MG63 (cell line): ENCODE results near the gene EIF4A2. TPM values are rescaled to one million over a fixed set of nuclear protein-coding genes. Genes with fewer than 3 reads are reported as not detected.
"Not testable (repeated sequence)": the region's sequence is repeated elsewhere in the genome, so short reads cannot be mapped to it uniquely, and the experiment has no call there.

Source experiments
- DNase-seq: peaks from one replicate; pipeline ENCODE4 v3.0.0-alpha.2; 2020
- H3K27me3 ChIP-seq: fragments of 250-450 bp; sonication (Bioruptor Pico); 2 replicates; pipeline ENCODE4 v1.5.1; 2020; ENCODE audit warnings: mild to moderate bottlenecking, moderate library complexity
- H3K36me3 ChIP-seq: fragments of 250-450 bp; sonication (Bioruptor Pico); 2 replicates; pipeline ENCODE4 v1.5.1; 2020; ENCODE audit warnings: mild to moderate bottlenecking, moderate library complexity
- H3K4me3 ChIP-seq: fragments of 250-450 bp; sonication (Bioruptor Pico); 2 replicates; pipeline ENCODE4 v1.5.1; 2020; ENCODE audit warnings: mild to moderate bottlenecking, moderate library complexity
- H3K9me3 ChIP-seq: fragments of 250-450 bp; sonication (Bioruptor Pico); 2 replicates; pipeline ENCODE4 v1.5.1; 2020; ENCODE audit warnings: mild to moderate bottlenecking, moderate library complexity
- total RNA-seq: library from RNA; depleted of rRNA; stranded (reverse); fragments of >200 nt; shearing (Covaris generic); gene quantifications from 2 replicates; pipeline ENCODE4 v1.2.3, GENCODE V29; 2014; ENCODE audit warnings: low replicate concordance

Gene EIF4A2
- total RNA-seq, 1 experiment from 2014 or later: 340 TPM

GRCh38 chr3:186806089-186807055, 23.0 kb downstream of the EIF4A2 start, which contains the start of gene RFC4:
Gene RFC4, minus strand, starts transcription at chr3:186806482. Its CDS starts 1,769 bp downstream, at chr3:186804713.
- DNase-seq: peak; percentile 88
- no peaks in the 10 kb centered on the region for H3K9me3 ChIP-seq
- peaks cover 29% of the 10 kb centered on the region for H3K36me3 ChIP-seq
- H3K27me3 ChIP-seq: no peaks in the 10 kb centered on the region
- H3K4me3 ChIP-seq: peak within 1 kb of the TSS; percentile 86

- peak overlapping the region; percentile 86 for H3K4me3 ChIP-seq
- peaks cover 29% of the 10 kb centered on the region for H3K36me3 ChIP-seq
- DNase-seq: no peak
- H3K9me3 ChIP-seq: no peaks in the 10 kb centered on the region
- no peaks in the 10 kb centered on the region for H3K27me3 ChIP-seq
These were observed 23.9 kb downstream of the EIF4A2 start for GRCh38 chr3:186807231-186807630.

- Histone ChIP-seq H3K27me3 (no peaks in the 10 kb centered on the region), H3K4me3 (no peak overlapping the region), H3K9me3 (no peaks in the 10 kb centered on the region), H3K36me3 (no peaks in the 10 kb centered on the region; the same call in 1 of the 2 replicates)
- no peak for DNase-seq
These were observed 27.1 kb downstream of the EIF4A2 start for GRCh38 chr3:186810336-186810996.

- H3K9me3 ChIP-seq, DNase-seq, H3K4me3 ChIP-seq, H3K27me3 ChIP-seq, H3K36me3 ChIP-seq: not testable (repeated sequence)
These were observed 27.9 kb downstream of the EIF4A2 start for GRCh38 chr3:186811313-186811712.

GRCh38 chr3:186814100-186814499, 30.7 kb downstream of the EIF4A2 start:
- Histone ChIP-seq H3K27me3 (no peaks in the 10 kb centered on the region), H3K4me3 (no peak overlapping the region), H3K36me3 (no peaks in the 10 kb centered on the region), H3K9me3 (no peaks in the 10 kb centered on the region)
- no peak for DNase-seq

- DNase-seq: peak; percentile 48
- H3K9me3 ChIP-seq: no peaks in the 10 kb centered on the region
- no peaks in the 10 kb centered on the region for H3K36me3 ChIP-seq
These were observed 32.1 kb downstream of the EIF4A2 start for GRCh38 chr3:186815435-186815834.

GRCh38 chr3:186818516-186818915, 35.1 kb downstream of the EIF4A2 start:
- no peaks in the 10 kb centered on the region for H3K9me3 ChIP-seq
- no peak for DNase-seq
- no peak overlapping the region for H3K4me3 ChIP-seq
- no peaks in the 10 kb centered on the region for H3K27me3 ChIP-seq
- no peaks in the 10 kb centered on the region for H3K36me3 ChIP-seq

More at GRCh38 chr3:186815435-186815834, 32.1 kb downstream of the EIF4A2 start:
- Histone ChIP-seq H3K27me3 (no peaks in the 10 kb centered on the region), H3K4me3 (no peak overlapping the region)

- no peak for DNase-seq
- Histone ChIP-seq H3K4me3 (no peak overlapping the region), H3K36me3 (no peaks in the 10 kb centered on the region), H3K27me3 (no peaks in the 10 kb centered on the region), H3K9me3 (no peaks in the 10 kb centered on the region)
These were observed 35.6 kb downstream of the EIF4A2 start for GRCh38 chr3:186818956-186819355.

- Histone ChIP-seq H3K27me3 (no peaks in the 10 kb centered on the region), H3K4me3 (peak overlapping the region; percentile 14), H3K9me3 (no peaks in the 10 kb centered on the region), H3K36me3 (no peaks in the 10 kb centered on the region)
- DNase-seq: peak; percentile 74
These were observed 38.3 kb downstream of the EIF4A2 start for GRCh38 chr3:186821429-186822387.

- DNase-seq, H3K4me3 ChIP-seq, H3K36me3 ChIP-seq, H3K9me3 ChIP-seq, H3K27me3 ChIP-seq: not testable (repeated sequence)
These were observed 39.0 kb downstream of the EIF4A2 start for GRCh38 chr3:186822388-186822759.

GRCh38 chr3:186823386-186823785, 40.0 kb downstream of the EIF4A2 start:
- Histone ChIP-seq H3K9me3 (no peaks in the 10 kb centered on the region), H3K36me3 (no peaks in the 10 kb centered on the region), H3K4me3 (no peak overlapping the region), H3K27me3 (peaks cover 9% of the 10 kb centered on the region)
- peak; percentile 21 for DNase-seq

GRCh38 chr3:186824430-186825139, 41.2 kb downstream of the EIF4A2 start:
- DNase-seq: no peak
- Histone ChIP-seq H3K36me3 (no peaks in the 10 kb centered on the region), H3K27me3 (peaks cover 18% of the 10 kb centered on the region), H3K9me3 (no peaks in the 10 kb centered on the region), H3K4me3 (no peak overlapping the region)

- DNase-seq: no peak
- peaks cover 26% of the 10 kb centered on the region for H3K27me3 ChIP-seq
- no peaks in the 10 kb centered on the region for H3K36me3 ChIP-seq
- H3K9me3 ChIP-seq: no peaks in the 10 kb centered on the region
- H3K4me3 ChIP-seq: no peak overlapping the region
These were observed 42.0 kb downstream of the EIF4A2 start for GRCh38 chr3:186825294-186825821.

GRCh38 chr3:186825872-186826409, 42.6 kb downstream of the EIF4A2 start:
- no peak for DNase-seq
- no peak overlapping the region; the same call in 1 of the 2 replicates for H3K4me3 ChIP-seq

GRCh38 chr3:186826410-186826975, 43.1 kb downstream of the EIF4A2 start:
- H3K9me3 ChIP-seq: no peaks in the 10 kb centered on the region
- H3K27me3 ChIP-seq: peaks cover 36% of the 10 kb centered on the region
- peak; percentile 20 for DNase-seq
- H3K36me3 ChIP-seq: no peaks in the 10 kb centered on the region
- peak overlapping the region; percentile 53 for H3K4me3 ChIP-seq

More at GRCh38 chr3:186825872-186826409, 42.6 kb downstream of the EIF4A2 start:
- Histone ChIP-seq H3K36me3 (no peaks in the 10 kb centered on the region), H3K9me3 (no peaks in the 10 kb centered on the region), H3K27me3 (peaks cover 31% of the 10 kb centered on the region)
